Activated CD4-positive, alpha-beta memory T cell treated with anti-CD3 and anti-CD28 coated beads for 36 hours (primary cell): ENCODE data around the gene LTO1. TPM values are rescaled to one million over a fixed set of nuclear protein-coding genes. Genes with fewer than 3 reads are reported as not detected.

Experiments
- CTCF ChIA-PET: fragments of 350-600 bp; sonication (Branson Sonifier 250); formaldehyde crosslinking; loops from one replicate; lab custom pipeline; 2021; ENCODE audit warnings: antibody characterized with exemption, inconsistent platforms; lab: Charles Lee
- POLR2A ChIA-PET: fragments of 350-600 bp; sonication (Branson Sonifier 250); formaldehyde crosslinking; loops from one replicate; lab custom pipeline; 2021; ENCODE audit warnings: antibody characterized with exemption; lab: Charles Lee
- DNase-seq: peaks from one replicate; pipeline ENCODE4 v3.0.0-alpha.2; 2020
- H3K27ac Mint-ChIP-seq: one replicate; pipeline ENCODE4 v1.8.0; 2021; ENCODE audit warnings: mixed read lengths
- H3K27me3 Mint-ChIP-seq: one replicate; pipeline ENCODE4 v1.8.0; 2021; ENCODE audit warnings: mixed read lengths
- H3K36me3 Mint-ChIP-seq: one replicate; pipeline ENCODE4 v1.8.0; 2021; ENCODE audit warnings: mixed read lengths
- H3K4me1 Mint-ChIP-seq: one replicate; pipeline ENCODE4 v1.8.0; 2021; ENCODE audit warnings: low read depth, mixed read lengths
- H3K4me3 Mint-ChIP-seq: one replicate; pipeline ENCODE4 v1.8.0; 2021; ENCODE audit warnings: mild to moderate bottlenecking, mixed read lengths
- H3K9me3 Mint-ChIP-seq: one replicate; pipeline ENCODE4 v1.8.0; 2021; ENCODE audit warnings: mixed read lengths
- intact Hi-C: fragments of 100-400 bp; cut with micrococcal nuclease; formaldehyde crosslinking; loops from one replicate; pipeline ENCODE4 v1.15.1; 2023
- total RNA-seq, 2 experiments: library from RNA; stranded (reverse); gene quantifications; one replicate each; pipeline ENCODE4 v1.2.3, GENCODE V29; 2021

Gene LTO1
- total RNA-seq, 2 experiments from 2014 or later = 16.3 to 16.7 TPM

DNA sequence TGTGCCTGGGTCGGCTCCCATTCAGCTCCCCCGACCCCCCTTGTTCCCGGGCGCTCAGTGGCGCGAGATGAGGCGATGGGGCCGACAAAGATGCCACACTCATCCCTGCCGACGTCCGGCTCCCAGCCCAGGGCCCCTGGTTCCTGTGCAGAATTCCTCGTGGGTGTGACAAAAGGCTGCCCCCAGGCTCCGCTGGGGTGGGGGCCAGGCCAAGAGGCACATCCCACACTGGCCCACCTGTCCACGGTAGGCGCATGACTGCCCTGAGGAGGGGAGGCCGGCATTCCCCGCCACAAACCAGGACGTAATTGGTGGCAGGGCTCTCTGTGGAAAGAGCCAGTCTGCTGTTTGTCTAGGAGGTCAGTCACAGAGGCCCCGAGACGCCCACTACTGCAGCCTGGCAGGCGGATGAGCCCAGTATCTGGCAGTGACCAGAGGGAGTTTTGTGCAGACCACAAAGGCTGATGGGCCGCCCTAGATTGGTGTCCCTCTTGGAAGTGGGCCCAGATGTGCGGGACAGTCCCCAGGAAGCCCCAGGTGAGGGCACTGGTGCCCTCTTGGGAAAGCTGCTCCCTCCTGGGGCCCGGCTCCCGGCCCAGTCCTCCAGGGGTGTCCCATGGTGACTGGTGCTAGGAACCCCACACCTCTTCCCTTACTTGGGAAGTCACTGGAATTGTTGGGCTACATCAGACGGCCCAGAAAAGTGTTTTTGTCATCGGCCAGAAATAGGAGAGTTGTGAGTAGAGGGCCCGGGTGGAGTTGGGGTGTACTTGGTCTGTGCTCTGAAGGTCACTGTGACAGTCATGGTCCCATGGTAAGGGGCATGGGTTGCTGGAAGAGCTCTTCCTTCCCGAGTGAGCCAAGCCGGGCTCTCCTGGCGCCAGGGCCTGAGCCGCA lies 28.4 kb downstream of the LTO1 start:
- no peaks in the 10 kb centered on the region for H3K36me3 Mint-ChIP-seq
- H3K4me3 Mint-ChIP-seq = no peak overlapping the region
- no peak overlapping the region for H3K27ac Mint-ChIP-seq
- H3K9me3 Mint-ChIP-seq = no peaks in the 10 kb centered on the region
- no peak for DNase-seq
- H3K27me3 Mint-ChIP-seq = no peaks in the 10 kb centered on the region
- ChIA-PET CTCF (no interaction called here), POLR2A (no interaction called here)
- H3K4me1 Mint-ChIP-seq = peaks cover 2% of the 10 kb centered on the region
- intact Hi-C loops = no loop called here

DNA sequence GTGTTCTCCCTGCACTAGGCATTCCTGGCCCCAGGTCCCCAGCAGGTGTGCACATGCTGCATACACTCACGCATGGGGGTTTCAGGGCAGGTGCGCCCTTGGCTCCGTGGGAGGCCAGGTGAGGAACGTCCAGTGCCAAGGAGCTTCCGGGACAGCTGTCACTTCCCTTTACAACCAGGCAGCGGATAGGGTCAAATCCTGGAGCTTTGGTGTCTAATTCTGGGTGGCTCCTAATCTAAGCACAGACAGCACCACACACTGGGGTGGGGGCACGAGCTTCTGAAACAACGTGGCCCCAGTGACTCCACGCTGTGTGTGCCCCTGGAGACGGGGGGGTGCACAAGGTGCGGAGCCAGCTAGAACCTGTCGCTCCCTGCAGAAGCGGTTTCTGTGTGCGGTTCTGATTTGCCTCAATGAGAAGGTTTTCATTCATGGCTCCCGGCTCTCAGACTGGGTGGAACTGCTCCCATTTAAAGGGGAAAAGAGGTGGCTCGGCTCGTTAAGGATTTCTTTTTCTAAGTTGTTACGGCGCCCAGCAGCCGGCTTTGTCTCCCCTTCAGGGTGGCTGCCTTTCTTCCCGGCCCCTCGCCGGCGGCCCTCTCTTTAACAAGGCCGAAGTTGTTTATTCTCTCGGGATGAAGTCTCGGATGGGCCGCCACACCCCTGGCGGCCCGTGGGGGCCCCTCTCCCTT lies 29.2 kb downstream of the LTO1 start:
- DNase-seq = no peak
- Mint-ChIP-seq H3K27me3 (peaks cover 5% of the 10 kb centered on the region), H3K9me3 (no peaks in the 10 kb centered on the region), H3K4me3 (no peak overlapping the region), H3K27ac (no peak overlapping the region), H3K36me3 (no peaks in the 10 kb centered on the region), H3K4me1 (peaks cover 7% of the 10 kb centered on the region)
- intact Hi-C loops = no loop called here
- ChIA-PET CTCF (interaction anchor here (2.6 to 4.3 kb wide), 2 partner anchors 353 to 544 kb away, joined by 13 to 62 read pairs; no protein-coding TSS in a partner anchor), POLR2A (no interaction called here)

DNA sequence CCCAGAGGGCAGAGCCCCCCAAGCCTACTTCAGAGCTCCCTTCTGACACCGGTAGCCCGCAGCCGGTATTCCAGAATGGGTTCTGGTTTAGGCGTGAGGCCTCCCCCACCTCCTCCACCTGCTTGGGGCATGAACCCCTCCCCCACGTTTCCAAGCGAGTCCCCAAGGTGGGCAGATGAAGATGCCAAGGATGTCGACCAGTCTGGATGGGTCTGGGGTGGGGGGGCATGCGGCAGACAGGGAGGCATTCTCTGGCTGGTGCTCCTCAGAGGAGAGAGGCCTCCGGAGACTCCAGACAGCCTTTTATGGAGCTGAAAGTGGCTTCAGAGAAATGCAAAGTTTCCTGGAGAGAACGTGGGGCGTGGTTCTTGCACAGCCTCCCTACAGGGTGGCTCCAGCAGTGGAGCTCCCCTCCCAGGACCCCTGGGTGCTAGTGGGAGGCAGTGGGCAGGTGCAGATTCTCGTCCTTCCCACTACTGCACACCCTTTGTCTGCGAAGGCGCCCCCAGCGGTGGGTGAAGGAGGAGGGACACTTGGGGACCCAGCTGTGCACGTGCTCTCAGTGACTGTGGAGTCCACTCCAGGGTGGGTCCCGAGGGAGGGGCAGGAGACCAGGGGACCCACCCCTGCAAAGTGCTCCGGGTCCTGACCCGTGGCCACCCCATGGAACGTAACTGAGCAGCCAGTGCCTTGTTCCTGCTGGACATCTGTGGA lies 30.0 kb downstream of the LTO1 start:
- DNase-seq = no peak
- ChIA-PET POLR2A (no interaction called here), CTCF (interaction anchor here (1.0 to 4.3 kb wide), 5 partner anchors 25 to 550 kb away, joined by 3 to 62 read pairs (median 4); no protein-coding TSS in a partner anchor)
- Mint-ChIP-seq H3K27me3 (peaks cover 11% of the 10 kb centered on the region), H3K36me3 (no peaks in the 10 kb centered on the region), H3K9me3 (no peaks in the 10 kb centered on the region), H3K4me3 (no peak overlapping the region), H3K27ac (no peak overlapping the region), H3K4me1 (peaks cover 12% of the 10 kb centered on the region)
- intact Hi-C loops = loop anchor here (5.0 kb wide), 1 partner anchor 408 kb away; no protein-coding TSS in a partner anchor

DNA sequence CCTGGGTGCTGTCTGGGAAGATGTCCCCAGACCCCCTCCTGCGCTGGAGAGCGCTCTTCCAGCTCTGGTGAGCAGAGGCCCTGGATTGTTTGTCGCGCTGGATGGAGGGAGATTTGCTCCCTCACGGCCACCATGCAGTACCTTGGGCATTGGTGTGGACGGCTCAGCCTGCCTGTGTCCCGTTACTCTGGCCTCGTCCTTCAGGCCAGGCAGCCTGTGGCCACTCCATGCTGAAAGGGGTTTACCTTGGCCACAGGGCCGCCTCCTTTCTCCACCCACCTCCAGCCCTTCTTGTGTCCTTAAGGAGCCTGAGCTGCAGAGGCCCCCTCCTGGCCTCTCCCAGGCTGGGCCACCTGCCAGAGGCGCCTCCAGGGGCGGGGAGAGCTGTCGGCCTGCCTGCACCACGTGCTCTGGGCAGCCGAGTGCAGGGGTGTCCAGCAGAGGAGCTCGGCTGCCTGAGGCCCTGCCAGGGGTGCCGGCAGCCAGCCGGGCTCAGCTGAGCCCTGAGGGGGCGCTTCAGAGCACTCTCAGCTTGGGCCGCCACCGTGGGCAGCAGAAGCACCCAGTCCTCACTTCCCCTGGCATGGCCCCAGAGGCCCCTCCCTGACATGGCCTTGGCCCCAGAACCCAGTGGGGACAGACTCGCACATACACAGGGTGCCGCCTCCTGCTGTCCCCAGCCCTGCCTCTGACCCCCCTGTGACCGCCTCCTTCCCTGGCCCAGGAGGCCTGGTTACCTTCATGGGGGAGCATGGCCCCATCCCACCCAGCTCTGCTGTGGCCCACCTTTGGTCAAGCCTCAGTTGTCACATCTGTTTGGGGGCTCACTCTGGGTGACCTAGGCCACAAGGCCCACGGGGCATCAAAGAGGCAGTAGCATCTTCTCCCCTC lies 30.8 kb downstream of the LTO1 start:
- Mint-ChIP-seq H3K36me3 (no peaks in the 10 kb centered on the region), H3K4me1 (peaks cover 12% of the 10 kb centered on the region), H3K9me3 (no peaks in the 10 kb centered on the region), H3K4me3 (no peak overlapping the region), H3K27ac (no peak overlapping the region), H3K27me3 (peaks cover 17% of the 10 kb centered on the region)
- CTCF ChIA-PET = interaction anchor here (1.0 to 4.3 kb wide), 9 partner anchors 26 to 549 kb away, joined by 3 to 62 read pairs (median 4); no protein-coding TSS in a partner anchor
- DNase-seq = no peak
- POLR2A ChIA-PET = no interaction called here
- intact Hi-C loops = loop anchor here (5.0 kb wide), 1 partner anchor 407 kb away; no protein-coding TSS in a partner anchor

DNA sequence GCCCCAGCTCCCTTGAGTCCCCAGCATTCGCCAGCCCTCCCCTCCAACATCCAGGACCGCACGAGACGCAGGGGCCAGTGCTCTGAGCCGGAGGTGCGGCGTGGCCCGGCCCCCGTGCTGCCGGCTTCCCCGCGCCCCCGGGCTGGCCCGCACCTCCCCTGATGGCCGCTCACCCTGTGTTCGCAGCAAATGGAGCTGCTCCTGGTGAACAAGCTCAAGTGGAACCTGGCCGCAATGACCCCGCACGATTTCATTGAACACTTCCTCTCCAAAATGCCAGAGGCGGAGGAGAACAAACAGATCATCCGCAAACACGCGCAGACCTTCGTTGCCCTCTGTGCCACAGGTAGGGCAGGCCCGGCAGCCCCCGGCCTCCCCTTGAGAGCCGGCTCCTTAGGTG lies 31.5 kb downstream of the LTO1 start:
- Mint-ChIP-seq H3K9me3 (no peaks in the 10 kb centered on the region), H3K36me3 (no peaks in the 10 kb centered on the region), H3K4me3 (no peak overlapping the region), H3K27ac (no peak overlapping the region), H3K4me1 (peaks cover 14% of the 10 kb centered on the region), H3K27me3 (peaks cover 19% of the 10 kb centered on the region)
- ChIA-PET POLR2A (no interaction called here), CTCF (interaction anchor here (1.0 to 4.3 kb wide), 10 partner anchors 26 to 542 kb away, joined by 3 to 62 read pairs (median 6); partner anchors contain the start of gene MYEOV)
- DNase-seq = no peak
- intact Hi-C loops = loop anchor here (1.0 to 5.0 kb wide), 4 partner anchors 346 to 542 kb away; no protein-coding TSS in a partner anchor

DNA sequence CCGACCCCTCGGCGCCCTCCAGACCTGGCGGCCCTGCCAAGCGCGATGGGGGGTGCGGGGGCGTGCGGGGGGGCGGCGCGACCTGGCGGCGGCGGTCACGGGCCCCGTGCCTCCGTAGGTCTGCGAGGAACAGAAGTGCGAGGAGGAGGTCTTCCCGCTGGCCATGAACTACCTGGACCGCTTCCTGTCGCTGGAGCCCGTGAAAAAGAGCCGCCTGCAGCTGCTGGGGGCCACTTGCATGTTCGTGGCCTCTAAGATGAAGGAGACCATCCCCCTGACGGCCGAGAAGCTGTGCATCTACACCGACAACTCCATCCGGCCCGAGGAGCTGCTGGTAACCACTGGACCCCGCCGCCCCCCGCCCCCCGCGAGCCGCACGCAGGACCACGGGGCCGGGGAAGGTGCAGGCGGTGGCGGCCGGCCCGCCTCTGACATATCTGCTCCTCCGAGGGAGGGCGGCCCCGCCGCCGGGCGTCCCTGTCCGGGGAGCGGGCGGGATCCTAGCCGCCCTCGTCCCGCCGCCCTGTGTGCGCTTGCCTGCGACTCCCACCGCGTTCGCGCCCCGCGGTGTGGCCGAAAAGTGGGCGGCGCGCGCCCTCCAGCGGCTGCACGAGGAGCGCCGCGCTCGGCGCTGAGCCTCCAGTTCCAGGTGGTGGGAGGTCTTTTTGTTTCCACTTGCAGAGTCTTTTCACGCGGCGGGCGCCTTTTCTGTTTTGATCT lies 32.1 kb downstream of the LTO1 start:
- CTCF ChIA-PET = interaction anchor here (0.9 to 4.3 kb wide), 10 partner anchors 27 to 542 kb away, joined by 3 to 62 read pairs (median 3); partner anchors contain the start of gene MYEOV
- H3K4me3 Mint-ChIP-seq = peak overlapping the region; percentile 57
- POLR2A ChIA-PET = interaction anchor here (0.6 kb wide), 1 partner anchor 179 kb away, joined by 3 read pairs; no protein-coding TSS in a partner anchor

DNA sequence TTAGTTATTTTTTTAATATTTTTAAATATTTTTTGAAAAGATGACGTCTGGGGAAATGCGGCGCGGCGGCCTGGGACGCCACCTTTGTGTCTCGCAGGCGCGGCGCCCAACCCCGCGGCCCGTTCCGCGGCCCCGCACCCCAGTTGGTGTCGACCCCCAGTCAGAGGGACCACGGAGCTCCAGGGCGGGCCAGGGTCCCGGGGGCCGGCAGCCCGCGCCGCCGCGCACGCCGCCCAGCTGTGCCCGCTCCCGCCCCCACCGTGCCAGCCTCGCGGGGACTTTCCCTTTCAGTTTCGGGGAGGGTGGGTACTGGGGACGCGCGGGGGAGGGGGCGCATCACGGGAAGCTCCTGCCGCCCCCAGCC lies 32.6 kb downstream of the LTO1 start:
- ChIA-PET CTCF (interaction anchor here (0.9 to 4.3 kb wide), 9 partner anchors 28 to 541 kb away, joined by 3 to 62 read pairs (median 3); partner anchors contain the start of gene MYEOV), POLR2A (interaction anchor here (0.6 kb wide), 1 partner anchor 179 kb away, joined by 3 read pairs; no protein-coding TSS in a partner anchor)
- Mint-ChIP-seq H3K36me3 (no peaks in the 10 kb centered on the region), H3K4me3 (no peak overlapping the region), H3K9me3 (no peaks in the 10 kb centered on the region), H3K4me1 (peaks cover 22% of the 10 kb centered on the region), H3K27me3 (peaks cover 27% of the 10 kb centered on the region), H3K27ac (no peak overlapping the region)
- DNase-seq = peak; percentile 38
- intact Hi-C loops = loop anchor here (5.0 kb wide), 1 partner anchor 405 kb away; no protein-coding TSS in a partner anchor

More for the DNA sequence above, 32.1 kb downstream of the LTO1 start:
- Mint-ChIP-seq H3K9me3 (no peaks in the 10 kb centered on the region), H3K27ac (no peak overlapping the region), H3K27me3 (peaks cover 22% of the 10 kb centered on the region), H3K4me1 (peaks cover 17% of the 10 kb centered on the region), H3K36me3 (no peaks in the 10 kb centered on the region)
- peak; percentile 81 for DNase-seq
- intact Hi-C loops = loop anchor here (1.0 to 5.0 kb wide), 4 partner anchors 346 to 542 kb away; no protein-coding TSS in a partner anchor

DNA sequence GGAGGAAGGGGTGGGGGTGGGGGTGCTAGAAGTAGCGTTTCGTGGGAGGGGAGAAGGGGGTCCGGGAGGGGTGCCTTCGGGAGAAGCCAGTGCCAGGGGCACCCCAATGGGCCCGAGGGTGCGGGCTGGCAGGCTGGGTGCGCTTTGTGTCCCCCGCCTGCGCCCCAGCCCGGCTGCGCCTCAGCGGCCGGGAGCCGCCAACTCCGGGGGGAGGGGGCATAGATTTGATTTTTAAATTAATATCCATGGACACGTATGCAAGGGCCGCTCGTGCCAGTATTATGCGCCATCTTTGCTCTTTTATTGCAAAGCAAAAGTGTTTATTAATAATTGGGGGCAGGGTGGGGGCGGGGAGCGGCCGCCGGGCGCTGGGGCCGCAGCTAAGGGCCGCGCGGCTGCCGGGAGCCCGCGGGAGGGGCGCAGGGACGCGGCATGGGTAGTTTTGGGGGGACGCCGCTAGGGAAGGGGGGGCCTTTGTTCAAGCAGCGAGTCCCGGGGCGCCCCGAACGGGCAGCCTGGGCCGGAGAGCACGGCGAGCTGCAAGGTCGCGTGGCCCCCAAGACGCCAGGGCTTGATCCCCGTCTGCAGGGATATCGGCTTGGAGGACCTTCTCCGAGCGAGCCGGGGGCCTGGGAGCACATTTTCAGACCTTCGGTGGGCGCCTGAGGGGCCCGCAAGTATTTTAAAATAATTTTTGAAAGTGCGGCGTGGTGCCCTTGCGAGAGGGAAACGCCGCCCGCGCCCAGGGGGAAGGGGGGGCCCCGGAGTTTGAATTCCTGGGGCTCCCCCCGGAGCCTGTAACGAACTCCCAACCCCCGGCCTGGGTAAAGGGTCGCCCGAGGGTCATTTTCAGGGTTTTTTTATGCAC lies 33.2 kb downstream of the LTO1 start:
- ChIA-PET POLR2A (no interaction called here), CTCF (interaction anchor here (1.0 to 4.3 kb wide), 7 partner anchors 29 to 540 kb away, joined by 3 to 62 read pairs (median 7); partner anchors contain the start of gene MYEOV)
- no peaks in the 10 kb centered on the region for H3K9me3 Mint-ChIP-seq
- intact Hi-C loops = loop anchor here (5.0 kb wide), 1 partner anchor 405 kb away; no protein-coding TSS in a partner anchor
- H3K27me3 Mint-ChIP-seq = peaks cover 30% of the 10 kb centered on the region
- no peak for DNase-seq
- H3K36me3 Mint-ChIP-seq = no peaks in the 10 kb centered on the region
- peaks cover 24% of the 10 kb centered on the region for H3K4me1 Mint-ChIP-seq
- H3K27ac Mint-ChIP-seq = no peak overlapping the region
- H3K4me3 Mint-ChIP-seq = peak overlapping the region; percentile 51

DNA sequence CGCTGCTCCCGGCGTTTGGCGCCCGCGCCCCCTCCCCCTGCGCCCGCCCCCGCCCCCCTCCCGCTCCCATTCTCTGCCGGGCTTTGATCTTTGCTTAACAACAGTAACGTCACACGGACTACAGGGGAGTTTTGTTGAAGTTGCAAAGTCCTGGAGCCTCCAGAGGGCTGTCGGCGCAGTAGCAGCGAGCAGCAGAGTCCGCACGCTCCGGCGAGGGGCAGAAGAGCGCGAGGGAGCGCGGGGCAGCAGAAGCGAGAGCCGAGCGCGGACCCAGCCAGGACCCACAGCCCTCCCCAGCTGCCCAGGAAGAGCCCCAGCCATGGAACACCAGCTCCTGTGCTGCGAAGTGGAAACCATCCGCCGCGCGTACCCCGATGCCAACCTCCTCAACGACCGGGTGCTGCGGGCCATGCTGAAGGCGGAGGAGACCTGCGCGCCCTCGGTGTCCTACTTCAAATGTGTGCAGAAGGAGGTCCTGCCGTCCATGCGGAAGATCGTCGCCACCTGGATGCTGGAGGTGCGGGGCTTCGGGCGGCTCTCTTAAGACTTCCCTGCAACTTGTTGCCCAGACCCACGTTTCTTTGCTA lies 34.1 kb downstream of the LTO1 start, which contains the start of gene CCND1:
CCND1 (plus strand) TSS at position 162 of the 587 bp plus-strand sequence; CDS start at position 320, 158 bp downstream.
- Mint-ChIP-seq H3K4me1 (peaks cover 24% of the 10 kb centered on the region), H3K27ac (no peak within 1 kb of the TSS), H3K27me3 (peaks cover 34% of the 10 kb centered on the region), H3K36me3 (no peaks in the 10 kb centered on the region), H3K4me3 (peak within 1 kb of the TSS; percentile 51), H3K9me3 (no peaks in the 10 kb centered on the region)
- DNase-seq = peak; percentile 35
- CTCF ChIA-PET = interaction anchor here (4.3 kb wide), 1 partner anchor 540 kb away, joined by 62 read pairs; no protein-coding TSS in a partner anchor
- intact Hi-C loops = loop anchor here (5.0 kb wide), 1 partner anchor 404 kb away; no protein-coding TSS in a partner anchor
- POLR2A ChIA-PET = no interaction called here
